ENCODE data around the gene KPTN.

KPTN gene

DNA sequence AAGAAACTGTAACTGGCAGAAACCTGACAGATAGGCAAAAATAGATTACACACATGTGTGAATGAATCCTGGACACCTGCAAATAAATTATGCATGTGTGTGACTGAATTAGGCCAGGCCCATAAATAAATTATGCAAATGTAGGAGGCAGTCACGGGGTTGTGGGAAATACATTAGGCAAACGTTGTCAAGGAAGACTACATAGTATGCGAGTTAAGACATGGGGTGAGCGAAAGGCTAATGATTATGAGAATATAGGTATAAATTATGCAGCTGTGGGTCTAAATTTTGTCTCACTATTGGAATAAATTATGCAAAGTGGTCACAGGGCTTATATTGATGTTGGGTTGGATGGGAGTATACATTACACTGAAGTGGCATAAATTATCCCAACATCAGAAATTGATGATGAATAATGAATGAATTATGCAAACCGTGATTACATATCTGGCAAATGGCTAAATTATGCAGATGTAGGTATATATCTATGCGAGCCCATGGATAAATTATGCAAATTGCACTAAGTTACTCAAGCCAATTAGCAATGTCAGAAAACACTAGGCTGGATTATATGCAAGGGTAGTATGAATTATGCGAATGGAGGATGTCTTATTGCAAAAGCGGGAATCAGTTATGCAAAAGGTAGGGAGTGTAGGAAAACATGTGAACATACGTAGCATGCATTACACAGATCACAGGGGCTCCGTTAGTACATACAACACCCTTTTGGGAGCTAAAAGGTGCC is 19.2 kb downstream of the KPTN start:
- Histone ChIP-seq H3K4me3 (ENCODE audit: low read length, poor library complexity, severe bottlenecking) (no peak overlapping the region), H3F3A (ENCODE audit: low read depth) (no peaks in the 10 kb centered on the region), H3K79me2 (ENCODE audit: insufficient read depth, low read length) (no peaks in the 10 kb centered on the region), H3K4me2 (ENCODE audit: low read depth, low read length, poor library complexity, severe bottlenecking) (no peak overlapping the region), H4K20me1 (ENCODE audit: insufficient read depth, low read length, poor library complexity, severe bottlenecking) (no peaks in the 10 kb centered on the region), H3K36me3 (ENCODE audit: insufficient read depth, low read length) (no peaks in the 10 kb centered on the region), H3K9me2 (replicated peaks; ENCODE audit: low read depth, low read length) (no peaks in the 10 kb centered on the region), H3K9ac (ENCODE audit: low read depth, low read length, poor library complexity, severe bottlenecking) (no peak overlapping the region), H2AFZ (ENCODE audit: low read length) (no peak overlapping the region), H3K4me1 (ENCODE audit: insufficient read depth, low read length, poor library complexity, severe bottlenecking) (no peaks in the 10 kb centered on the region), H3K27me3 (ENCODE audit: insufficient read depth, low read length, poor library complexity, severe bottlenecking) (no peaks in the 10 kb centered on the region), H3K9me3 (ENCODE audit: insufficient read depth, low read depth, low read length) (no peaks in the 10 kb centered on the region)
- TF ChIP-seq EZH2phosphoT487 (IDR thresholded peaks at IDR 0.05; ENCODE audit: borderline replicate concordance): no peak
- TF ChIP-seq, protein P1, sequence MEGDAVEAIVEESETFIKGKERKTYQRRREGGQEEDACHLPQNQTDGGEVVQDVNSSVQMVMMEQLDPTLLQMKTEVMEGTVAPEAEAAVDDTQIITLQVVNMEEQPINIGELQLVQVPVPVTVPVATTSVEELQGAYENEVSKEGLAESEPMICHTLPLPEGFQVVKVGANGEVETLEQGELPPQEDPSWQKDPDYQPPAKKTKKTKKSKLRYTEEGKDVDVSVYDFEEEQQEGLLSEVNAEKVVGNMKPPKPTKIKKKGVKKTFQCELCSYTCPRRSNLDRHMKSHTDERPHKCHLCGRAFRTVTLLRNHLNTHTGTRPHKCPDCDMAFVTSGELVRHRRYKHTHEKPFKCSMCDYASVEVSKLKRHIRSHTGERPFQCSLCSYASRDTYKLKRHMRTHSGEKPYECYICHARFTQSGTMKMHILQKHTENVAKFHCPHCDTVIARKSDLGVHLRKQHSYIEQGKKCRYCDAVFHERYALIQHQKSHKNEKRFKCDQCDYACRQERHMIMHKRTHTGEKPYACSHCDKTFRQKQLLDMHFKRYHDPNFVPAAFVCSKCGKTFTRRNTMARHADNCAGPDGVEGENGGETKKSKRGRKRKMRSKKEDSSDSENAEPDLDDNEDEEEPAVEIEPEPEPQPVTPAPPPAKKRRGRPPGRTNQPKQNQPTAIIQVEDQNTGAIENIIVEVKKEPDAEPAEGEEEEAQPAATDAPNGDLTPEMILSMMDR (conservative IDR thresholded peaks at IDR 0.05; ENCODE audit: low read length): no peak

DNA sequence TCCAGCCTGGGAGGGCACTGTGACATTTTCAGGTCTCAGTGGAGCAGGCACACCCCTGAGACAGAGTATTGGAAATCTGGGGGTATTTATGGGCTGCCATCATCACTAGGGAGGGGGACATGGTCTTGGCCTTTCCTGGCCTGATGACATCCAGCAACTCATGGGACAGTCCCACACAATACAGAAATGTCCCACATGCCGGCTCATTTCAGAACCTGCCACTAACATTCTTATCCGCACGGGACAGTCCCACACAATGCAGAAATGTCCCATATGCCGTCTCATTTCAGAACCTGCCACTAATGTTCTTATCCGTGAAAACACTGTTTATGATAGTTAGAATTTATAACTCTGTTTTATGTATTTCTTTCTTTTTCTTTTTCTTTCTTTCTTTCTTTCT is 22.1 kb downstream of the KPTN start:
- no peaks in the 10 kb centered on the region for H3K79me2 ChIP-seq (ENCODE audit: insufficient read depth, low read length)
- no peak overlapping the region for H2AFZ ChIP-seq (ENCODE audit: low read length)
- no peaks in the 10 kb centered on the region for H4K20me1 ChIP-seq (ENCODE audit: insufficient read depth, low read length, poor library complexity, severe bottlenecking)
- H3K9me3 ChIP-seq (ENCODE audit: insufficient read depth, low read depth, low read length): no peaks in the 10 kb centered on the region
- H3K4me3 ChIP-seq (ENCODE audit: low read length, poor library complexity, severe bottlenecking): no peak overlapping the region
- no peaks in the 10 kb centered on the region for H3K27me3 ChIP-seq (ENCODE audit: insufficient read depth, low read length, poor library complexity, severe bottlenecking)
- H3K9me2 ChIP-seq (replicated peaks; ENCODE audit: low read depth, low read length): no peaks in the 10 kb centered on the region
- no peaks in the 10 kb centered on the region for H3F3A ChIP-seq (ENCODE audit: low read depth)
- TF ChIP-seq, protein P1 (conservative IDR thresholded peaks at IDR 0.05; ENCODE audit: low read length): no peak
- no peak for TF ChIP-seq EZH2phosphoT487 (IDR thresholded peaks at IDR 0.05; ENCODE audit: borderline replicate concordance)
- no peaks in the 10 kb centered on the region for H3K4me1 ChIP-seq (ENCODE audit: insufficient read depth, low read length, poor library complexity, severe bottlenecking)
- H3K4me2 ChIP-seq (ENCODE audit: low read depth, low read length, poor library complexity, severe bottlenecking): no peak overlapping the region
- no peaks in the 10 kb centered on the region for H3K36me3 ChIP-seq (ENCODE audit: insufficient read depth, low read length)
- H3K9ac ChIP-seq (ENCODE audit: low read depth, low read length, poor library complexity, severe bottlenecking): no peak overlapping the region

DNA sequence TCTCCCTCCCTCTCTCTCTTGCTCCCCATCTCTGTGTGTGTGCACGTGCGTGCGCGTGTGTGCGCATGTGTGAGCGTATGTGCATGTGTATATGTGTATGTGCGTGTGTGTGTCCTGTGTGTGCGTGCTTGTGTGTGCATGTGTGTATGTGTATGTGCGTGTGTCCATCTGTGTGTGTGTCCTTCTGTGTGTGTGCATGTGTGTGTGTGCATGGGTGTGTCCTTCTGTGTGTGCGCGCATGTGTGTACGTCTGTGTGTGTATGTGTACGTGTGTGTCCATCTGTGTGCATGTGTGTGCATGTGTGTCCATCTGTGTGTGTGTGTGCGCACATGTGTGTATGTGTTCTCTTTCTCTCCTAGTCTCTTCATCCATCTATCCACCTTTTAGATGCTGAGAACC is 24.5 kb downstream of the KPTN start:
- Histone ChIP-seq H3K27me3 (ENCODE audit: insufficient read depth, low read length, poor library complexity, severe bottlenecking) (no peaks in the 10 kb centered on the region), H3K36me3 (ENCODE audit: insufficient read depth, low read length) (no peaks in the 10 kb centered on the region), H2AFZ (ENCODE audit: low read length) (no peak overlapping the region), H3K4me3 (ENCODE audit: low read length, poor library complexity, severe bottlenecking) (no peak overlapping the region), H3K79me2 (ENCODE audit: insufficient read depth, low read length) (no peaks in the 10 kb centered on the region), H3K4me1 (ENCODE audit: insufficient read depth, low read length, poor library complexity, severe bottlenecking) (no peaks in the 10 kb centered on the region), H3F3A (ENCODE audit: low read depth) (no peaks in the 10 kb centered on the region), H3K4me2 (ENCODE audit: low read depth, low read length, poor library complexity, severe bottlenecking) (no peak overlapping the region), H4K20me1 (ENCODE audit: insufficient read depth, low read length, poor library complexity, severe bottlenecking) (no peaks in the 10 kb centered on the region), H3K9ac (ENCODE audit: low read depth, low read length, poor library complexity, severe bottlenecking) (no peak overlapping the region), H3K9me2 (replicated peaks; ENCODE audit: low read depth, low read length) (no peaks in the 10 kb centered on the region), H3K9me3 (ENCODE audit: insufficient read depth, low read depth, low read length) (no peaks in the 10 kb centered on the region)
- TF ChIP-seq EZH2phosphoT487 (IDR thresholded peaks at IDR 0.05; ENCODE audit: borderline replicate concordance): no peak
- TF ChIP-seq, protein P1 (conservative IDR thresholded peaks at IDR 0.05; ENCODE audit: low read length): no peak
